ENCODE results near the gene CNPY4. TPM values are rescaled to one million over a fixed set of nuclear protein-coding genes. Genes with fewer than 3 reads are reported as not detected.

CNPY4 gene
- polyA plus RNA-seq, 1 donor from 2014 or later: 35.8 TPM

DNA sequence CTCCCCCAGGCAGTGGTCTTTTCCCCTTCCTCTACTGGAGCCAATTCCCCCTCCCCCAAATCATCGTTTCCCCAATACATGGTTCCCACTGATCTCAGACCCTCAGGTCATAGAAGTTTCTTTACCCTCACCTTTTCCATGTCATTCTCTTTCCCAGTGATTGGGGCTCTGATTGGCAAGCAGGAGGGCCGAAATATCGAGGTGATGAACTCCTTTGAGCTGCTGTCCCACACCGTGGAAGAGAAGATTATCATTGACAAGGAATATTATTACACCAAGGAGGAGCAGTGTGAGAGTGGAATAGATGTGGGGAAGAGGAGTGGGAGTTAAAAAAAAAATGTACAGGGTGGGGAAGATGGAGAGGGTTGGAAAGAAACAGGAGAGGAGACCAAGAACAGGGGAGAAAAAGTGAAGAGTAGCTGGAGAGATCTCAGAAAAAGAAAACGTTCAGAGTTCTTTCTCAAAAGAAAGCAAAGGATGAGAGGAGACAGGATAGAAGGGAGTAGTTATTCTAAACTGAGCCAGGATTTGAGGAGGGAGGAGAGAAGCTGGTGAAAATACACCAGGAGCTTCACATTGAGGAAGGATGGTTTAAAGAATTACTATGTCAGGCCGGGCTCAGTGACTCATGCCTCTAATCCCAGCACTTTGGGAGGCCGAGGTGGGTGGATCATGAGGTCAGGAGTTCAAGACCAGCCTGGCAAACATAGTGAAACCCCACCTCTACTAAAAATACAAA lies 29.8 kb upstream of the CNPY4 start:
- Histone ChIP-seq H3K79me2 (replicated peaks; ENCODE audit: insufficient read depth, low read length) (peaks cover 4% of the 10 kb centered on the region), H3K9me3 (ENCODE audit: low read length) (no peaks in the 10 kb centered on the region), H4K20me1 (ENCODE audit: insufficient read depth) (no peaks in the 10 kb centered on the region), H3K4me3 (ENCODE audit: low read length) (peak overlapping the region; percentile 90), H3K9ac (ENCODE audit: low read length) (peak overlapping the region; percentile 82), H2AFZ (ENCODE audit: low read depth, low read length) (no peak overlapping the region), H3K4me2 (ENCODE audit: low read length) (peak overlapping the region; percentile 56), H3K27me3 (ENCODE audit: insufficient read depth, low read depth, low read length) (no peaks in the 10 kb centered on the region), H3K9me2 (ENCODE audit: insufficient read depth, low read length) (no peaks in the 10 kb centered on the region), H3K27ac (ENCODE audit: low read length) (peak overlapping the region; percentile 83), H3F3A (ENCODE audit: insufficient read depth, low read length, poor library complexity, severe bottlenecking) (no peaks in the 10 kb centered on the region), H3K36me3 (ENCODE audit: insufficient read depth, low read length) (no peaks in the 10 kb centered on the region)
- no peak for TF ChIP-seq EZH2 (IDR thresholded peaks at IDR 0.05; ENCODE audit: borderline replicate concordance, insufficient read depth, low read length, poor library complexity, severe bottlenecking)
- TF ChIP-seq TAF1 (IDR thresholded peaks at IDR 0.05; ENCODE audit: low read depth): no peak
- TF ChIP-seq EP300 (conservative IDR thresholded peaks at IDR 0.05; ENCODE audit: poor library complexity, severe bottlenecking): no peak
- no peak for TF ChIP-seq MXI1 (conservative IDR thresholded peaks at IDR 0.05; ENCODE audit: poor library complexity, severe bottlenecking)
- no peak for TF ChIP-seq RAD21 (conservative IDR thresholded peaks at IDR 0.05)
- TF ChIP-seq, protein P1, sequence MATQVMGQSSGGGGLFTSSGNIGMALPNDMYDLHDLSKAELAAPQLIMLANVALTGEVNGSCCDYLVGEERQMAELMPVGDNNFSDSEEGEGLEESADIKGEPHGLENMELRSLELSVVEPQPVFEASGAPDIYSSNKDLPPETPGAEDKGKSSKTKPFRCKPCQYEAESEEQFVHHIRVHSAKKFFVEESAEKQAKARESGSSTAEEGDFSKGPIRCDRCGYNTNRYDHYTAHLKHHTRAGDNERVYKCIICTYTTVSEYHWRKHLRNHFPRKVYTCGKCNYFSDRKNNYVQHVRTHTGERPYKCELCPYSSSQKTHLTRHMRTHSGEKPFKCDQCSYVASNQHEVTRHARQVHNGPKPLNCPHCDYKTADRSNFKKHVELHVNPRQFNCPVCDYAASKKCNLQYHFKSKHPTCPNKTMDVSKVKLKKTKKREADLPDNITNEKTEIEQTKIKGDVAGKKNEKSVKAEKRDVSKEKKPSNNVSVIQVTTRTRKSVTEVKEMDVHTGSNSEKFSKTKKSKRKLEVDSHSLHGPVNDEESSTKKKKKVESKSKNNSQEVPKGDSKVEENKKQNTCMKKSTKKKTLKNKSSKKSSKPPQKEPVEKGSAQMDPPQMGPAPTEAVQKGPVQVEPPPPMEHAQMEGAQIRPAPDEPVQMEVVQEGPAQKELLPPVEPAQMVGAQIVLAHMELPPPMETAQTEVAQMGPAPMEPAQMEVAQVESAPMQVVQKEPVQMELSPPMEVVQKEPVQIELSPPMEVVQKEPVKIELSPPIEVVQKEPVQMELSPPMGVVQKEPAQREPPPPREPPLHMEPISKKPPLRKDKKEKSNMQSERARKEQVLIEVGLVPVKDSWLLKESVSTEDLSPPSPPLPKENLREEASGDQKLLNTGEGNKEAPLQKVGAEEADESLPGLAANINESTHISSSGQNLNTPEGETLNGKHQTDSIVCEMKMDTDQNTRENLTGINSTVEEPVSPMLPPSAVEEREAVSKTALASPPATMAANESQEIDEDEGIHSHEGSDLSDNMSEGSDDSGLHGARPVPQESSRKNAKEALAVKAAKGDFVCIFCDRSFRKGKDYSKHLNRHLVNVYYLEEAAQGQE (IDR thresholded peaks at IDR 0.05; ENCODE audit: borderline replicate concordance): no peak
- TF ChIP-seq SMC3 (conservative IDR thresholded peaks at IDR 0.05; ENCODE audit: poor library complexity): no peak
- no peak for TF ChIP-seq POLR2AphosphoS5 (IDR thresholded peaks at IDR 0.05)
- TF ChIP-seq, protein P2, sequence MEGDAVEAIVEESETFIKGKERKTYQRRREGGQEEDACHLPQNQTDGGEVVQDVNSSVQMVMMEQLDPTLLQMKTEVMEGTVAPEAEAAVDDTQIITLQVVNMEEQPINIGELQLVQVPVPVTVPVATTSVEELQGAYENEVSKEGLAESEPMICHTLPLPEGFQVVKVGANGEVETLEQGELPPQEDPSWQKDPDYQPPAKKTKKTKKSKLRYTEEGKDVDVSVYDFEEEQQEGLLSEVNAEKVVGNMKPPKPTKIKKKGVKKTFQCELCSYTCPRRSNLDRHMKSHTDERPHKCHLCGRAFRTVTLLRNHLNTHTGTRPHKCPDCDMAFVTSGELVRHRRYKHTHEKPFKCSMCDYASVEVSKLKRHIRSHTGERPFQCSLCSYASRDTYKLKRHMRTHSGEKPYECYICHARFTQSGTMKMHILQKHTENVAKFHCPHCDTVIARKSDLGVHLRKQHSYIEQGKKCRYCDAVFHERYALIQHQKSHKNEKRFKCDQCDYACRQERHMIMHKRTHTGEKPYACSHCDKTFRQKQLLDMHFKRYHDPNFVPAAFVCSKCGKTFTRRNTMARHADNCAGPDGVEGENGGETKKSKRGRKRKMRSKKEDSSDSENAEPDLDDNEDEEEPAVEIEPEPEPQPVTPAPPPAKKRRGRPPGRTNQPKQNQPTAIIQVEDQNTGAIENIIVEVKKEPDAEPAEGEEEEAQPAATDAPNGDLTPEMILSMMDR (IDR thresholded peaks at IDR 0.05; ENCODE audit: poor library complexity, severe bottlenecking): no peak

DNA sequence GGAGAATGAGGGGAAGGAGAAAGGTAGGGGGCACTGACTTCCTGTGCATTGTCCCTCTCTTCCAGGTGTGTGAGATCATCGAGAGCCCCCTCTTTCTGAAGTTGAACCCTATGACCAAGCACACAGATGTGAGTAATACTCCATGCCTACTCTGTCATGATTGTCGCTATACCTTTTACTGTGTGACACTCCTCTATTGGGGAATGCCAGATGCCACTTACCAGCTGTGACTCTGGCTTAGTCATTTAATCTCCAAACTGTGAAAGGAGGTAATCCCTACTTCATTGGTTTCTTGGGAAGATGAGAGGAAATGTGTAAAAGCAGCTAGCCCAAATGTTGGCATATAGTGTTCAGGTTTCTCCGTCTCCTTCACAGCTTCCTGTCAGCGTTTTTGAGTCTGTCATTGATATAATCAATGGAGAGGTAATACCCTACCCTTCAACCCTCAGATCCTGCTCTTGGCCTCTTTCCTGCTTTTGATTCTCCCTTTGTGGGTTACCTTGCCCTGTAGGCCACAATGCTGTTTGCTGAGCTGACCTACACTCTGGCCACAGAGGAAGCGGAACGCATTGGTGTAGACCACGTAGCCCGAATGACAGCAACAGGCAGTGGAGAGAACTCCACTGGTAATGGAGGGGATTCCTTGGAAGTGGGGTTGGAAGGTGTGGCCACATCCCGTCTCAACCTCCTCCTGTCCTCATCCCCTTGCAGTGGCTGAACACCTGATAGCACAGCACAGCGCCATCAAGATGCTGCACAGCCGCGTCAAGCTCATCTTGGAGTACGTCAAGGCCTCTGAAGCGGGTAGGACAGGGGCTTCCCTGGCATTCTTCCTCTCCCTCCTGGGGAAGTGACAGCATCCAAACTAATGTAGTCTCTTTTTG lies 28.7 kb upstream of the CNPY4 start:
- Histone ChIP-seq H3K79me2 (replicated peaks; ENCODE audit: insufficient read depth, low read length) (peaks cover 4% of the 10 kb centered on the region), H2AFZ (ENCODE audit: low read depth, low read length) (no peak overlapping the region)

More for the DNA sequence above, 28.7 kb upstream of the CNPY4 start:
- Histone ChIP-seq H3K4me2 (ENCODE audit: low read length) (no peak overlapping the region), H3K9ac (ENCODE audit: low read length) (no peak overlapping the region), H3K27me3 (ENCODE audit: insufficient read depth, low read depth, low read length) (no peaks in the 10 kb centered on the region), H3K27ac (ENCODE audit: low read length) (no peak overlapping the region), H3K36me3 (ENCODE audit: insufficient read depth, low read length) (peaks cover 5% of the 10 kb centered on the region), H3K9me2 (ENCODE audit: insufficient read depth, low read length) (no peaks in the 10 kb centered on the region), H3K4me3 (ENCODE audit: low read length) (no peak overlapping the region), H4K20me1 (ENCODE audit: insufficient read depth) (no peaks in the 10 kb centered on the region), H3F3A (ENCODE audit: insufficient read depth, low read length, poor library complexity, severe bottlenecking) (no peaks in the 10 kb centered on the region), H3K9me3 (ENCODE audit: low read length) (no peaks in the 10 kb centered on the region)
- TF ChIP-seq RAD21 (conservative IDR thresholded peaks at IDR 0.05) (no peak), EP300 (conservative IDR thresholded peaks at IDR 0.05; ENCODE audit: poor library complexity, severe bottlenecking) (no peak), MXI1 (conservative IDR thresholded peaks at IDR 0.05; ENCODE audit: poor library complexity, severe bottlenecking) (no peak), POLR2AphosphoS5 (IDR thresholded peaks at IDR 0.05) (no peak), EZH2 (IDR thresholded peaks at IDR 0.05; ENCODE audit: borderline replicate concordance, insufficient read depth, low read length, poor library complexity, severe bottlenecking) (no peak), SMC3 (conservative IDR thresholded peaks at IDR 0.05; ENCODE audit: poor library complexity) (no peak), TAF1 (IDR thresholded peaks at IDR 0.05; ENCODE audit: low read depth) (no peak)
- TF ChIP-seq, protein P2 (IDR thresholded peaks at IDR 0.05; ENCODE audit: poor library complexity, severe bottlenecking): no peak
- TF ChIP-seq, protein P1 (IDR thresholded peaks at IDR 0.05; ENCODE audit: borderline replicate concordance): no peak
